Heart left ventricle (tissue), 13 donors: ENCODE results near the gene ZNF638.

ENCODE experiments used
- CTCF ChIP-seq, 12 donors: fragments of 200-600 bp; sonication (generic) in 4 of 12; IDR thresholded peaks; one replicate each; pipeline versions ENCODE4 v1.5.0 to v1.8.0; 2018 to 2022; ENCODE audit warnings: antibody characterized with exemption in 12 of 12, mild to moderate bottlenecking in 5 of 12
- POLR2A ChIP-seq, 2 donors: fragments of 450-650 bp; IDR thresholded peaks; one replicate each; pipeline ENCODE4 v1.6.1; 2017; ENCODE audit warnings: antibody characterized with exemption in 2 of 2, mild to moderate bottlenecking in 2 of 2, moderate library complexity in 2 of 2
- donor health status: ischemic (EF 13 %, LVEDD 7.1; RV severe dilation, severe dysfunction).
- donor health status: DM: no; HTN: yes; CAD: no.
- donor health status: DM: no; HTN: no; CAD: no.
- donor health status: ischemic (EF 25% LVEDD 6.9; RV normal size, moderate dysfunction).
- donor health status: ischemic (EF 25% LVEDD 5.7; RV mildly dilated, moderate dysfunction).
- donor health status: ischemic (EF 35%, LVEDD 5.7; RV mildly dilated, moderate dysfunction).
- donor health status: nonischemic (EF 11% LVEDD 7.7; RV severe dilation, severe dysfunction).
- donor health status: DM: yes; HTN: yes; CAD: no.
- donor health status: PGD.
- donor health status: ischemic (EF 29% LVEDD 5.4; RV normal size, mild dysfunction).
- donor health status: nonischemic (EF 23%, LVEDD 6.1; RV moderate dilation, normal function).

DNA sequence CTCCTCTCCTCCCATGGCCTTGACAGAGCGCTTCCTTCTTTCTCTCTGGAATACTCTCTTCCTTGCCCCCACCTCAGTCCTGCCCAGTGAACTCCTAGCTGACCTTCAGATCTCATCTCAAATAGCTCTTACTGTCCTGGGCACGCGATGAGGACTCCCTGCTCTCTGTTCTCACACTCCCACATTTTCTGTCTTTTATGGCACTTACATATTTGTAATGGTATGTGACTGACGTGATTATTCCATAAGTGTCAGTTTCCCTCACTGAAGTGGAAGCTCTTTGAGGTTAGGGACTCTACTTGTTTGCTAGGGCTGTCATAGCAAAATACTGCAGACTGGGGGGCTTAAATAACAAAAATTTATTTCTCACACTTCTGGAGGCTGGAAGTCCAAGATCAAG, 120.1 kb downstream of the ZNF638 start:
- TF ChIP-seq CTCF (IDR thresholded peaks at IDR 0.05) (no peak), POLR2A (IDR thresholded peaks at IDR 0.05) (no peak)
